ENCODE data around the gene ESPNL. TPM values are rescaled to one million over a fixed set of nuclear protein-coding genes. Genes with fewer than 3 reads are reported as not detected.

Gene ESPNL
- total RNA-seq, 2 donors from 2014 or later = 0.15 to 0.86 TPM

DNA sequence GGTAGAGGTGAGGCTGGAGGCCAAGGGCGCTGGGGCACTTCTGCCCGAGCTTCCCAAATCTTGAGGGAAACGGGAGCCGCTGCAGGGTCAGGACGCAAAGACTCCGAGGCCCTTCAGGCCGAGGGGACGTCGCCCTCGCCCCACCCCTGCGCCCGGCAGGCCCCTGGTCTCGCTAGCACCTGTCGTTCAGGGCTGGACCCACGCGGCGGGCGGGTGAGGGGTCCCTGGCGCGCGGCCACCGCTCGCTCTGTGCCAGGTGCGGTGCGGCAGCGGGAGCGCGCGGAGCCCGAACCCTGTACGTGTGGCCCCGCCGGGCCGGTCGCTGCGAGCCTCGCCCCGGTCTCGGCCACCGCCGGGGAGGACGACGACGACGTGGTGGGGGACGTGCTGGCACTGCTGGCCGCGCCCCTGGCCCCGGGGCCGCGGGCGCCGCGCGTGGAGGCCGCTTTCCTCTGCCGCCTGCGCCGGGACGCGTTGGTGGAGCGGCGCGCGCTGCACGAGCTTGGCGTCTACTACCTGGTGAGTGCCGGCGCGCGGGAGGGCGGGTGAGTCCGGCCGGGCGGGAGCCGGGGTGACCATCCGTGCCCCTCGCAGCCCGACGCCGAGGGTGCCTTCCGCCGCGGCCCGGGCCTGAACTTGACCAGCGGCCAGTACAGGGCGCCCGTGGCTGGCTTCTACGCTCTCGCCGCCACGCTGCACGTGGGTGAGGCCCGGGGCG, 63.5 kb downstream of the ESPNL start:
- peak; percentile 70 for DNase-seq
- peak overlapping the region; percentile 28 for H3K4me3 Mint-ChIP-seq

GRCh38 chr2:238164906-238165287, 64.8 kb downstream of the ESPNL start:
- no peak for DNase-seq
- no peaks in the 10 kb centered on the region for H3K9me3 Mint-ChIP-seq
- Histone ChIP-seq H3K36me3 (ENCODE audit: control insufficient read depth, insufficient read depth, low read length) (peaks cover 15% of the 10 kb centered on the region), H3K27me3 (ENCODE audit: control insufficient read depth, insufficient read depth, low read length, poor library complexity, severe bottlenecking) (peaks cover 59% of the 10 kb centered on the region), H3K4me1 (ENCODE audit: control insufficient read depth, insufficient read depth, low read length) (no peaks in the 10 kb centered on the region), H3K4me3 (ENCODE audit: low read length) (no peak overlapping the region), H3K27ac (ENCODE audit: low read depth, low read length) (no peak overlapping the region), H3K9me3 (ENCODE audit: control insufficient read depth, low read length) (no peaks in the 10 kb centered on the region), H3K9ac (ENCODE audit: extremely low read depth, low read length, poor library complexity, severe bottlenecking) (no peak overlapping the region)
- no peak for TF ChIP-seq CTCF (conservative IDR thresholded peaks at IDR 0.05)
- H3K4me1 Mint-ChIP-seq = no peaks in the 10 kb centered on the region
- peaks cover 3% of the 10 kb centered on the region for H3K36me3 Mint-ChIP-seq (ENCODE audit: low read depth)
- peaks cover 51% of the 10 kb centered on the region for H3K27me3 Mint-ChIP-seq (ENCODE audit: insufficient read depth)
- peak overlapping the region; percentile 40 for H3K4me3 Mint-ChIP-seq
- H3K27ac Mint-ChIP-seq = no peak overlapping the region
- 95 to 98% methylated on average over 6 to 8 of the region's 8 CpGs for WGBS, 2 experiments (ENCODE audit: insufficient coverage in 1 of 2, insufficient read length in 1 of 2)

More for the DNA sequence above, 63.5 kb downstream of the ESPNL start:
- TF ChIP-seq CTCF (conservative IDR thresholded peaks at IDR 0.05) = no peak
- H3K36me3 ChIP-seq (ENCODE audit: control insufficient read depth, insufficient read depth, low read length) = peaks cover 5% of the 10 kb centered on the region
- H3K27ac Mint-ChIP-seq = no peak overlapping the region
- no peak overlapping the region for H3K27ac ChIP-seq (ENCODE audit: low read depth, low read length)
- H3K4me3 ChIP-seq (ENCODE audit: low read length) = peak overlapping the region; percentile 56
- H3K36me3 Mint-ChIP-seq (ENCODE audit: low read depth) = no peaks in the 10 kb centered on the region
- no peak overlapping the region for H3K9ac ChIP-seq (ENCODE audit: extremely low read depth, low read length, poor library complexity, severe bottlenecking)
- H3K27me3 Mint-ChIP-seq (ENCODE audit: insufficient read depth) = peaks cover 59% of the 10 kb centered on the region
- no peaks in the 10 kb centered on the region for H3K9me3 Mint-ChIP-seq
- H3K9me3 ChIP-seq (ENCODE audit: control insufficient read depth, low read length) = no peaks in the 10 kb centered on the region
- H3K27me3 ChIP-seq (ENCODE audit: control insufficient read depth, insufficient read depth, low read length, poor library complexity, severe bottlenecking) = peaks cover 68% of the 10 kb centered on the region
- H3K4me1 Mint-ChIP-seq = peaks cover 2% of the 10 kb centered on the region
- WGBS, 2 experiments (ENCODE audit: insufficient coverage in 1 of 2, insufficient read length in 1 of 2) = 12% methylated on average over 95 of the region's 95 CpGs; no CpG with 5 or more reads in 1 of the 2 experiments
- H3K4me1 ChIP-seq (ENCODE audit: control insufficient read depth, insufficient read depth, low read length) = no peaks in the 10 kb centered on the region

GRCh38 chr2:238165288-238165921, 65.3 kb downstream of the ESPNL start:
- TF ChIP-seq CTCF (conservative IDR thresholded peaks at IDR 0.05) = no peak
- peak overlapping the region; percentile 40 for H3K4me3 Mint-ChIP-seq
- DNase-seq = peak; percentile 46
- H3K27ac ChIP-seq (ENCODE audit: low read depth, low read length) = no peak overlapping the region
- H3K27me3 Mint-ChIP-seq (ENCODE audit: insufficient read depth) = peaks cover 46% of the 10 kb centered on the region
- H3K4me3 ChIP-seq (ENCODE audit: low read length) = no peak overlapping the region
- H3K9ac ChIP-seq (ENCODE audit: extremely low read depth, low read length, poor library complexity, severe bottlenecking) = no peak overlapping the region
- no peaks in the 10 kb centered on the region for H3K4me1 ChIP-seq (ENCODE audit: control insufficient read depth, insufficient read depth, low read length)
- WGBS, 2 experiments (ENCODE audit: insufficient coverage in 1 of 2, insufficient read length in 1 of 2) = 93 to 95% methylated on average over 9 to 12 of the region's 12 CpGs
- peaks cover 21% of the 10 kb centered on the region for H3K36me3 ChIP-seq (ENCODE audit: control insufficient read depth, insufficient read depth, low read length)
- no peaks in the 10 kb centered on the region for H3K9me3 Mint-ChIP-seq
- H3K36me3 Mint-ChIP-seq (ENCODE audit: low read depth) = peaks cover 7% of the 10 kb centered on the region
- H3K27me3 ChIP-seq (ENCODE audit: control insufficient read depth, insufficient read depth, low read length, poor library complexity, severe bottlenecking) = peaks cover 54% of the 10 kb centered on the region
- H3K4me1 Mint-ChIP-seq = no peaks in the 10 kb centered on the region
- H3K27ac Mint-ChIP-seq = no peak overlapping the region
- H3K9me3 ChIP-seq (ENCODE audit: control insufficient read depth, low read length) = no peaks in the 10 kb centered on the region

Data from endodermal cell (in vitro differentiated cells).